Suprapubic skin (tissue), 4 donors: ENCODE measurements around the gene ALDH7A1.

Source experiments
- CTCF ChIP-seq, 2 donors: fragments of 200-600 bp in 1 of 2; fragments of 450-650 bp in 1 of 2; sonication (generic) in 1 of 2; IDR thresholded peaks; one replicate each; pipeline ENCODE4 v1.5.1; 2016 to 2019; ENCODE audit warnings: antibody characterized with exemption in 2 of 2, mild to moderate bottlenecking in 1 of 2, moderate library complexity in 1 of 2
- POLR2A ChIP-seq, 2 donors: fragments of 450-650 bp; IDR thresholded peaks; one replicate each; pipeline ENCODE4 v1.6.1; 2017; ENCODE audit warnings: antibody characterized with exemption in 2 of 2, mild to moderate bottlenecking in 2 of 2, moderate library complexity in 2 of 2
- POLR2AphosphoS5 ChIP-seq, 3 donors: sonication (generic); formaldehyde crosslinking; IDR thresholded peaks; one replicate each; pipeline ENCODE4 v1.6.1; 2017; ENCODE audit warnings: antibody characterized with exemption in 3 of 3

- TF ChIP-seq CTCF (IDR thresholded peaks at IDR 0.05) (no peak), POLR2A (IDR thresholded peaks at IDR 0.05) (no peak), POLR2AphosphoS5 (IDR thresholded peaks at IDR 0.05) (no peak)
Measured at GRCh38 chr5:126577415-126577814, 17.6 kb downstream of the ALDH7A1 start.
